GM19193 (cell line): ENCODE results near the gene PFKFB3.
A peak's percentile ranks its signal among the peaks of the same experiment; 100 is the strongest.

ENCODE experiments used
- POLR2A ChIP-seq: IDR thresholded peaks from 4 replicates; pipeline ENCODE4 v1.6.1; 2011; ENCODE audit not compliant: insufficient read depth, insufficient read length; ENCODE audit errors: extremely low read depth

Gene PFKFB3

DNA sequence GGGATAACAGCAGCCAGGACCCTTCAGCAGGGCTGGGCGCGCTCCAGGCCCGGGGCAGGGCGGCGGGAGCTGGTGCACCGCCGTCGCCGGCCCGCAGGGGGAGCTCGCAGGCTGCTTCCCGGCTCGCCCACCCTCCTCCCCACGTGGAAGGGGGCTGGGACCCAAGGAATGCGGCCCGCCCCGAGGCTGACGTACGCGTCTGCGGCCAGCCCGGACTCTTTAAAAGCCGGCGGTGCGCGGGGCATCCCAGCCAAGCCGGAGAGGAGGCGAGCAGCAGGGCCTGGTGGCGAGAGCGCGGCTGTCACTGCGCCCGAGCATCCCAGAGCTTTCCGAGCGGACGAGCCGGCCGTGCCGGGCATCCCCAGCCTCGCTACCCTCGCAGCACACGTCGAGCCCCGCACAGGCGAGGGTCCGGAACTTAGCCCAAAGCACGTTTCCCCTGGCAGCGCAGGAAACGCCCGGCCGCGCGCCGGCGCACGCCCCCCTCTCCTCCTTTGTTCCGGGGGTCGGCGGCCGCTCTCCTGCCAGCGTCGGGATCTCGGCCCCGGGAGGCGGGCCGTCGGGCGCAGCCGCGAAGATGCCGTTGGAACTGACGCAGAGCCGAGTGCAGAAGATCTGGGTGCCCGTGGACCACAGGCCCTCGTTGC is at the start of gene PFKFB3:
PFKFB3 (plus strand) TSS at position 249 of the 647 bp plus-strand sequence; CDS start at position 578, 329 bp downstream.
- TF ChIP-seq POLR2A, result peak; percentile 82

- no peak for TF ChIP-seq POLR2A
Measured at GRCh38 chr10:6153845-6154244, 48.9 kb upstream of the PFKFB3 start.

GRCh38 chr10:6154566-6154965 is 48.2 kb upstream of the PFKFB3 start:
- TF ChIP-seq POLR2A, result no peak

DNA sequence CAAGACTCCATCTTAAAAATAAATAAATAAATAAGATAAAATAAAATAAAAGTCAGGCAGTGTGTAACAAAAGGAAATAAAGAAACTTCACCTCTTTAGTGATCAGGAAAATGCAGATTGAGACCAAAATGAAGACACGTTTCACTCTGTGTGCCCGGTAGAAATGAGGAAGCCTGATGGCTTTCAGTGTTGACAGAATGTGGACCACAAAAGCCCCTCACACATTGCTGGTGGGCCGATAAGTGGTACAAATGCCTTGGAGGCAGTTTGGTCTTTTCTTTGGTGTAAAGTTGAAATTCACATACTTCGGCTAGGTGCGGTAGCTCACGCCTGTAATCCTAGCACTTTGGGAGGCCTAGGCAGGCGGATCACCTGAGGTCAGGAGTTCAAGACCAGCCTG is 44.5 kb upstream of the PFKFB3 start:
- no peak for TF ChIP-seq POLR2A

GRCh38 chr10:6161921-6162320 is 40.8 kb upstream of the PFKFB3 start:
- TF ChIP-seq POLR2A, result no peak

DNA sequence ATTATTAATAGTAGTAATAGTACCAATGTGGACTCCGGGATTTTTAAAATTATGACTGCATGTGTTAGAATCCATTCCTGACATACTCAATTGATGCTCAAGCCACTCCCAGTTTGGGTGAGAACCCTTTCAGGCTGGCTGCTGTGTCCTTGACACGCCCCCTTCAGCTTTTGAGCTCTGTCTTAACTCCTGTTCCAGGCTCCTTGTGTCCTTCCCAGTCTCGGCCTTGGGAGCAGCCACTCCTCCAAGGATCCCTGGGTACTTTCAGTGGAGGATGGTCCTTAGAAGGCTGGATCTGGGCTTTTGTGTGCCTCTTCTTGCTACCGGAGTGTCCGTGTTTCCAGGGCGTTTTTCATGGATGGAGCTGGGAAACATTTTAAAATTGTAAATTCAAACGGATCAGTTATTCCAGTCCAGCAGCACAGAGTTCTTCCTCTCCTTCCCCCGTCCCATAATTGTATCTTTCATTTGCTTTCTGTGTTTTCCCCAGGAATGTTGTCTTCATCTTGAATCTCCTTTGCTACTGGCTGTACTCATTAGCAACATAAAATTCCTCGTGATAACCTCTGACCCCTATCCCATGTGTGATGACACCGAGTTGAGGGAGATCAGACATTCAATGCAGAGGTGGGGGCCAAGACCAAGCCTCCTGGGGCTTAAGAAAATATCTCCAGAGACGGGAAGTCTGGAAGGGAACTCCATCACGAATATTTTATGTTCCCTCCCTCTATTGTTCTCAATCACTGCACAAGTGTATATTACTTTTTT is 40.0 kb upstream of the PFKFB3 start:
- TF ChIP-seq POLR2A, result no peak

DNA sequence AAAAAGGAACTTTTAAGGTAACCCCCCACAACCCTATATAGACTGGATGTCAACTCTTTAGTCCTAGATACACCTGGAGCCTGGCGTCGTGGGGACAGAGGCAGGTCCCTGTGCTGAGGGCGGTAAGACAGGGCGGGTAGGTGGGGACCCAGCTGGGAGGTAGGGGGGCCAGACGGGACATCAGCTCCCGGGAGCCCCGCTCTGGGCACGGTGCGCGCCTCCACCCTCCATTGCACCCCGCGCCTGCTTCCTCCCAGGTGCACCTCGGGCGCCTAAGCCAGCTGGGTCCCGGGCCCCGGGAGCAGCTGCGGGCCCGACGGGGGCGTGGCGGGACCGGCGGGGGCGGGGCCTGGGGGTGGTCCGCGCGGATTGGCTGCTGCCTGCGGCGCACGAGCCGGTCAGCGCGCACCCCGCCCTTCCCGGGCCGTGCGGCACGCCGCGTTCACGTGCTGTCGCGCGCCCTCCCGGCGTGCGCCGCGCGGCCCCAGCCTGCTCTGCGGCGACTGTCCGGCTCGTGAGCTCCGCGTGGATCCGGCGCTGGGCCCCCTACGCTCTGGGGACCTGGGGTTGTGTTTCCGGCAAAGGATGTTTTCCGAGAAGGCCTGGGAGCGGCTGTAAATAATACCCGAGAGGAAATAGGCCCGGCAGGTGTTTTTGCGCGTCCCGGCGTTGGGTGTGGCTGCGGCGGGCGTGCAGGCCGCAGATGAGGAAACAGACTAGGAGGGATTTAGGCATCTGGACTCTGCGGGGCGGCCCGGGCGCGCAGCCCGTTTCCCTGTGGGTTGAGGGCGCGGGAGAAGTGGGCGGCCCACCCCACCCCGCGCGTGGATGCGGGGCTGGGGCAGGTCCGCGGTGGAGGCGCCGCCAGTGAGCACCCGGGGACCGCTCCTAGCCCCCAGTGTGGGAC is 39.1 kb upstream of the PFKFB3 start:
- TF ChIP-seq POLR2A, result peak; percentile 92

GRCh38 chr10:6164271-6165095 is 38.2 kb upstream of the PFKFB3 start:
- no peak for TF ChIP-seq POLR2A

- TF ChIP-seq POLR2A, result no peak
Measured at GRCh38 chr10:6165221-6165725, 37.5 kb upstream of the PFKFB3 start.

GRCh38 chr10:6167456-6167855 is 35.3 kb upstream of the PFKFB3 start:
- TF ChIP-seq POLR2A, result no peak

DNA sequence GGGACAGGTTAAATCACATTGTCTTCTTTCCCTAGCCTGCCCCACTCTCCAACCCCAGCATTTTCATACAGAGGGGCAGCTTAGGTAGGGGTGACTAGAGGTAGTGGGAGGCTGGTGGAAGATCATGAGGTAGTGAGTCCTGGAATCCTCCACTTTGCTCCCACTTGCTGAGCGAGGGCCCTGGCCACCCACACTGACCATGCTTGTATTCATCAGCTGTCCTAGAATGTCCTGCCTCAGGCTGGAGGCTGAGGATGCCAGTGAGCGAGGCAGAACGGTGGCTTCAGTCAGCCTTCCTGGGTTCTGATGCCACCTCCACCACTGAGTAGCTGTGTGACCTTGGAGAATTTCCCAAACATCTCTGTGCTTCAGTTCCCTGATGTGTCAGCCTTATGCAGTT is 34.6 kb upstream of the PFKFB3 start:
- TF ChIP-seq POLR2A, result no peak

DNA sequence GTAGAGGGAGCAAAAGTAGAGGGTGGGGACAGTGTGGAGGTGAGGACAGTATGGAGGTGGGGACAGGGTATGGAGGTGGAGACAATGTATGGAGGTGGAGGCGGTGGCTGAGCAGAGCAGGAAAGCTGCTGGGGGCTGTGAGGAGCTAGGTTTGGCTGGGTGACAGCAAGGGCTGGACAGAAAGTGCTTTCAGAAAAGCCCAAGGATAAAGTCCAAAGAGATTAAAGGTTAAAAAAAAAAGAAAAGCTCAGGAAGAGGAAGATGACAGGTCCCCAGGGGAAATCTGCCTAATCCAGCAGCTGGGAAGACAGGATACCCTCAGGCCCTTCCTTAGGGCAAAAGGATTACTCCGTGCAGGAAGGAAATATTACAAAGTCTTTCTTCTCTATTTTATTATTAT is 32.1 kb upstream of the PFKFB3 start:
- TF ChIP-seq POLR2A, result no peak

GRCh38 chr10:6171881-6172695 is 30.6 kb upstream of the PFKFB3 start:
- TF ChIP-seq POLR2A, result no peak
